Stomach (tissue), 4 donors: ENCODE results near the gene GNS.

Experiments
- EP300 ChIP-seq: sonication (generic); formaldehyde crosslinking; IDR thresholded peaks from one replicate; pipeline ENCODE4 v1.6.1; 2017; ENCODE audit warnings: antibody characterized with exemption
- POLR2A ChIP-seq, 4 donors: fragments of 450-650 bp; IDR thresholded peaks; one replicate each; pipeline ENCODE4 v1.6.1; 2016; ENCODE audit warnings: antibody characterized with exemption in 4 of 4, control low read depth in 2 of 4, mild to moderate bottlenecking in 1 of 4, moderate library complexity in 1 of 4
- POLR2AphosphoS5 ChIP-seq, 3 donors: sonication (generic); formaldehyde crosslinking; IDR thresholded peaks; one replicate each; pipeline ENCODE4 v1.6.1; 2016; ENCODE audit warnings: antibody characterized with exemption in 3 of 3
- TF ChIP-seq, protein P1 (sequence below), 7 experiments: fragments of 450-650 bp in 4 of 7; fragments of 200-600 bp in 3 of 7; sonication (generic) in 3 of 7; IDR thresholded peaks; one replicate each; pipeline ENCODE4 v1.5.1; 2016 to 2019; ENCODE audit warnings: antibody characterized with exemption in 7 of 7, control low read depth in 2 of 7, mild to moderate bottlenecking in 1 of 7

DNA sequence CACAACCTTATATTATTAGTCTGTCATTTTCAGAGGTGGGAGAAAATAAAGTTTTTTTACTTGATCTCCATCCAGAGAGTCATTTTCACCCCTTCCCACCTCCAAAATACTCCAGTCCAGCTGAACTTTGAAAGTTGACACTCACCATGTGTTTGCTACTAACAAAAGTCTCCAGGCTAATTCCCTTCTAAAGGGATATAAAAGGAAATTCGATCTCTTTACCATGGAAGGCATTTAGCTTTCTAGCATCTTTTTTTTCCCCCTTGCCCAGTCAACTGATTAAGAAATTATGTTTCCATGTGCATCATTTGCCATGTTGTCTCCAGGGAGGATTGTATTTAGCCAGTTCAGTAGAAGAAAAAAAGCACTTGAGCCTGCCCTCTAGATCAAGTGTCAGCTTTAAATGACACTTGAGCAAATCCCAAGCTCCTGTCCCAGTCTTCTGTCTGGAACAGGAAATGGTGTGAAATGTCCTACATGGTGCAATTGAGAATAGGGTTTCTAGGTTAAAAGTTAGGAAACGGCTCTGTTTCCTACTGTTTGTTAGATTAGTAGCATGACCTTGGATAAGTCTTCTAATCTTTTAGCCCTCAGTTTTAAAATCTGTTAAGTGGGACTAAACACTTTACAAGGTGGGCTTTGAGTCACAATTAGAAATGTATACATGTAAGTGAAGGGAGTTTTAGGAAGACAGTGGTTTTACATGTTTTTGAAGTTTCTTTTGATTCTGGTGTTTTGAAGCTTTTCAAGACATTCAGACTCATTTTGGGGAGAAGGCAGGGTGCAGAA, 67.2 kb downstream of the GNS start:
- TF ChIP-seq, protein P1, sequence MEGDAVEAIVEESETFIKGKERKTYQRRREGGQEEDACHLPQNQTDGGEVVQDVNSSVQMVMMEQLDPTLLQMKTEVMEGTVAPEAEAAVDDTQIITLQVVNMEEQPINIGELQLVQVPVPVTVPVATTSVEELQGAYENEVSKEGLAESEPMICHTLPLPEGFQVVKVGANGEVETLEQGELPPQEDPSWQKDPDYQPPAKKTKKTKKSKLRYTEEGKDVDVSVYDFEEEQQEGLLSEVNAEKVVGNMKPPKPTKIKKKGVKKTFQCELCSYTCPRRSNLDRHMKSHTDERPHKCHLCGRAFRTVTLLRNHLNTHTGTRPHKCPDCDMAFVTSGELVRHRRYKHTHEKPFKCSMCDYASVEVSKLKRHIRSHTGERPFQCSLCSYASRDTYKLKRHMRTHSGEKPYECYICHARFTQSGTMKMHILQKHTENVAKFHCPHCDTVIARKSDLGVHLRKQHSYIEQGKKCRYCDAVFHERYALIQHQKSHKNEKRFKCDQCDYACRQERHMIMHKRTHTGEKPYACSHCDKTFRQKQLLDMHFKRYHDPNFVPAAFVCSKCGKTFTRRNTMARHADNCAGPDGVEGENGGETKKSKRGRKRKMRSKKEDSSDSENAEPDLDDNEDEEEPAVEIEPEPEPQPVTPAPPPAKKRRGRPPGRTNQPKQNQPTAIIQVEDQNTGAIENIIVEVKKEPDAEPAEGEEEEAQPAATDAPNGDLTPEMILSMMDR (IDR thresholded peaks at IDR 0.05): no peak
- no peak for TF ChIP-seq EP300
- TF ChIP-seq POLR2AphosphoS5 (IDR thresholded peaks at IDR 0.05): no peak
- no peak for TF ChIP-seq POLR2A (IDR thresholded peaks at IDR 0.05)
